ENCODE data around the gene AP1S2.
"Not testable (repeated sequence)": the region's sequence is repeated elsewhere in the genome, so short reads cannot be mapped to it uniquely, and the experiment has no call there.

Gene AP1S2

GRCh38 chrX:15855568-15856221 is 1.1 kb upstream of the AP1S2 start:
- DNase-seq (ENCODE audit: low spot score): peak; percentile 5

- DNase-seq (ENCODE audit: low spot score): peak; percentile 29
These were observed 445 bp downstream of the AP1S2 start for GRCh38 chrX:15854080-15854655.

GRCh38 chrX:15853586-15854079 is 980 bp downstream of the AP1S2 start:
- no peak for DNase-seq (ENCODE audit: low spot score)

GRCh38 chrX:15849555-15849954 is 5.1 kb downstream of the AP1S2 start:
- DNase-seq (ENCODE audit: low spot score): no peak

- DNase-seq (ENCODE audit: low spot score): no peak
These were observed 6.0 kb downstream of the AP1S2 start for GRCh38 chrX:15848576-15848975.

GRCh38 chrX:15843960-15844359 is 10.7 kb downstream of the AP1S2 start:
- DNase-seq (ENCODE audit: low spot score): no peak

GRCh38 chrX:15841853-15842516 is 12.6 kb downstream of the AP1S2 start:
- DNase-seq (ENCODE audit: low spot score): no peak

- no peak for DNase-seq (ENCODE audit: low spot score)
These were observed 16.6 kb downstream of the AP1S2 start for GRCh38 chrX:15838017-15838416.

GRCh38 chrX:15834827-15835595 is 19.6 kb downstream of the AP1S2 start:
- DNase-seq (ENCODE audit: low spot score): peak; percentile 4

- no peak for DNase-seq (ENCODE audit: low spot score)
These were observed 20.6 kb downstream of the AP1S2 start for GRCh38 chrX:15834053-15834452.

GRCh38 chrX:15831347-15831746 is 23.3 kb downstream of the AP1S2 start:
- DNase-seq (ENCODE audit: low spot score): not testable (repeated sequence)

GRCh38 chrX:15829217-15829616 is 25.4 kb downstream of the AP1S2 start:
- DNase-seq (ENCODE audit: low spot score): no peak

GRCh38 chrX:15825936-15826335 is 28.7 kb downstream of the AP1S2 start:
- DNase-seq (ENCODE audit: low spot score): no peak

GRCh38 chrX:15822922-15823321 is 31.7 kb downstream of the AP1S2 start:
- no peak for DNase-seq (ENCODE audit: low spot score)

- DNase-seq (ENCODE audit: low spot score): no peak
These were observed 34.2 kb downstream of the AP1S2 start for GRCh38 chrX:15820106-15821073.

GRCh38 chrX:15816886-15817285 is 37.7 kb downstream of the AP1S2 start:
- no peak for DNase-seq (ENCODE audit: low spot score)

- no peak for DNase-seq (ENCODE audit: low spot score)
These were observed 38.2 kb downstream of the AP1S2 start for GRCh38 chrX:15816438-15816809.

- no peak for DNase-seq (ENCODE audit: low spot score)
These were observed 38.7 kb downstream of the AP1S2 start for GRCh38 chrX:15815779-15816437.

GRCh38 chrX:15814771-15815365 is 39.7 kb downstream of the AP1S2 start:
- no peak for DNase-seq (ENCODE audit: low spot score)

- DNase-seq (ENCODE audit: low spot score): no peak
These were observed 41.2 kb downstream of the AP1S2 start for GRCh38 chrX:15813416-15813815.

All from LoVo (cell line).